CD4-positive, alpha-beta T cell treated with Interleukin-12 subunit alpha and Interleukin-12 subunit beta, for 1 hour (primary cell): ENCODE data around the gene ANAPC5.
"Not testable (repeated sequence)": the region's sequence is repeated elsewhere in the genome, so short reads cannot be mapped to it uniquely, and the experiment has no call there.

ENCODE experiments used
- DNase-seq: peaks from one replicate; pipeline ENCODE4 v3.0.0-alpha.2; 2020

Gene ANAPC5, protein sequence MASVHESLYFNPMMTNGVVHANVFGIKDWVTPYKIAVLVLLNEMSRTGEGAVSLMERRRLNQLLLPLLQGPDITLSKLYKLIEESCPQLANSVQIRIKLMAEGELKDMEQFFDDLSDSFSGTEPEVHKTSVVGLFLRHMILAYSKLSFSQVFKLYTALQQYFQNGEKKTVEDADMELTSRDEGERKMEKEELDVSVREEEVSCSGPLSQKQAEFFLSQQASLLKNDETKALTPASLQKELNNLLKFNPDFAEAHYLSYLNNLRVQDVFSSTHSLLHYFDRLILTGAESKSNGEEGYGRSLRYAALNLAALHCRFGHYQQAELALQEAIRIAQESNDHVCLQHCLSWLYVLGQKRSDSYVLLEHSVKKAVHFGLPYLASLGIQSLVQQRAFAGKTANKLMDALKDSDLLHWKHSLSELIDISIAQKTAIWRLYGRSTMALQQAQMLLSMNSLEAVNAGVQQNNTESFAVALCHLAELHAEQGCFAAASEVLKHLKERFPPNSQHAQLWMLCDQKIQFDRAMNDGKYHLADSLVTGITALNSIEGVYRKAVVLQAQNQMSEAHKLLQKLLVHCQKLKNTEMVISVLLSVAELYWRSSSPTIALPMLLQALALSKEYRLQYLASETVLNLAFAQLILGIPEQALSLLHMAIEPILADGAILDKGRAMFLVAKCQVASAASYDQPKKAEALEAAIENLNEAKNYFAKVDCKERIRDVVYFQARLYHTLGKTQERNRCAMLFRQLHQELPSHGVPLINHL

DNA sequence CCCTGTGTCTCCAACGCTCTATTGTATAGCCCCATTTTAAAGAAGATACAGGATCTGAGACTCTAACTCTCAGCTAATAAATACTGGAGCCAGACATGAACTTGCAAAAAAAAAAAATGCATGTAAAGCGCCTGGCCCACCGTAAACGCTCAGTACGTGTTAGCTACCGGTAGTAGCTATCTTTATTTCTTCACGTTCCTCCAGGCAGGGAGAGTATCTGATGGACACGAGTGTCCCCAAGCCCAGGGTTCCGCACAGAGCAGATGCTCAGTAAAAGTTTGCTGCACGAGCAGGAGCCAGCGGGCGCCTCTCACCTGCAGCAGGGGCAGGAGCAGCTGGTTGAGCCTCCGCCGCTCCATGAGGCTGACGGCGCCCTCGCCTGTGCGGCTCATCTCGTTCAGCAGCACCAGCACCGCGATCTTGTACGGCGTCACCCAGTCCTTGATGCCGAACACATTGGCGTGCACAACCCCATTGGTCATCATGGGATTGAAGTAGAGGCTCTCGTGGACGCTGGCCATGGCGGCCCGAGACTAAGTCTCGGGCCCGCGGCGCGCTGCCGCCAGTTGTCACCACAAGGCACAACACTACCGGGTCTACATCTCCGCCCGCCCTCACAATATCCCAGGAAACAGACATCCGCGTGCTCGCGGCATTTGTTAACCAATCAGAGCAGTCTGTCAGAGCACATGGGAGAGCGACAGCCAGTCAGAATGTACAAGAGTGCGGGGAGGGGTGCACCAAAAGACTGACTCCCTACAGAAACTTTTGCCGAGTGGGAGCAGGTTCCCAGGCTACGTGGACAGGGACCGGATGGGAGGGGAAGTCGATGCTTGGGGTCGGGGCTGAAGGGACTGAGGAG is at the start of gene ANAPC5:
TSS of gene ANAPC5 (minus strand) at position 592 of the 862 bp plus-strand sequence. CDS start at position 521, 71 bp downstream.
- DNase-seq: peak; percentile 94

DNA sequence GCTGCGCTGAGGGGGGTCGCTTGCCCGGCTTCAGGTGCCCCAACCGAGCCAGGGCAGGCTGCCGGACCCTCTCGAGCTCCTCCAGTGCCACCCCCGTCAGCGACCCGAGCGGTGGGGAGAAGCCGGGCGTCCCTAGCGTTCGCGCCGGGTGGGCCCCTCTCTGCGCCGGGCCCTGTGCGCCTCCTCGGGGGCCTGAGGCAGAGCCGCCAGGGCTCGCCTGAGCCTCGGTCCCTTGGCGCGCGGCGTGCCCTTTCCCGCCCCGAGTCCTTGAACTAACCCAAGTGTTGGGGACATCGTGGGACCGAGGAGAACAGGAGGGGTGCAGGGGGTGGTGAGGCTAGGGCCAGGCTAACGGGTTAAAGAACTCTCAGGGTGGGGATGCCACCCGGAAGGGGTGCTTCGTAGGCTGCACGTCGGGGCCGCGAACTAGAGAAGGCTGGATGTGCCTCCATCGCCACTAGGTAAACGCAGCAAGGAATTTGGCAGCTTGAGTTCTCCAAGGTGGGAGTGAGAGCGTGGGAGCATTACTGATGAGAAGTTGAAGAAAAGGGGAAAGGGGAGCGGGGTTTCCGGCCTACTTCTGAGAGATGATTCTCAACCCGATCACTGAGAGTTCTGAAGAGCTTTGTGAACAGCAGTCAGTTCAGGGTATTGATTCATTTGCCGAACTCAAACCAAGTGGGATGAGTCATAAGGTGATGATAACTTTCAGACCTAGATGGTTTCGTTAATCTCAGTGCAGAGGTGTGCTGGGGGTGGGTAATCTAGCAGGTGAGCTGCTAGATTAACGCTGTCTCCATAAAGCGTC is 48.3 kb upstream of the ANAPC5 start:
- DNase-seq: peak; percentile 66

DNA sequence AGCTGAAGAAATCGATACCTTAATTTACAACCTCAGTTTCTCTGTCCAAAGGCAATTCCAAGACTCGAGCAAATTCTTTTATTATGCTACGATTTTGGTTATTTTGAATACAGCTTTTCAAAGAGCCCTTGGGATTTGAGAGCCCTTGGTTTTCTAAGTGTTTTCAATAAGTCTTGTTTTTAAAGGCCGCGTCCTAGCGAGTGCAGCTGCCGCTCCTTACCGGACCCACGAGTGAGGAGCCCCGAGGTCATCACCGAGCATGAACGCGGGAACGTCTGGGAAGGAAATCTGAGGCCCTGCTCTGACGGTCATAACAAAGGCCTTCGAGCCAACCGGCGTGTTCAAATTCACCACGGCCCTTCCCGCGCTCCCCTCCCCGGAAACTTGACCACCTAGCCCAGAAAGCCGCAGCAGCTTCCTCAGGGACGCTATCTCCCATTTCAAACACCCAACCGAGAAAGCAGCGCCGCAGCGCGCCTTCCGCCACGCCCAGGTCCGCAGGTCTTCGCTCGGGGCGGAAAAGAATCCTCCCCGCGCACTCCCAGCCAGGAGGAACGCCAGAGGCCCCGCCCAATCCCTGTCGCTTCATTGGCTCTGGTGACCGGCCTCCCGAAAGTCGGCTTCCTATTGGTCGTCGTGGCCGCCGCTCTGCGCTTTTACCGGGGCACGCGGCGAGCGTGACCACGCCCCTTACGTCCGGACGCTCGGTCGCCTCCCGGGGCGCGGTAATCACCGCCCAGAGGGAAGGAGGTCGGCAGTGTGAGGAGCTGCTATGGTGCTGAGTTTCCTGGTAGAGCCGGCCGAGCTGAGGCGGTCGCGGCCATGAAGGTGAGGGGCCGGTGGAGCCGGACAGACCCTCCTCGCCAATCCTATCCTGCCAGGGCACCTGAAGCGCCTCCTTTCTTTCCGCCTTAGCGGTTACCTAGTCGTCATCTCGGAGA is 47.5 kb upstream of the ANAPC5 start, which contains the start of gene RNF34:
TSS of gene RNF34 (plus strand) at position 728 of the 941 bp plus-strand sequence. CDS start at position 823, 95 bp downstream.
- DNase-seq: peak; percentile 98

DNA sequence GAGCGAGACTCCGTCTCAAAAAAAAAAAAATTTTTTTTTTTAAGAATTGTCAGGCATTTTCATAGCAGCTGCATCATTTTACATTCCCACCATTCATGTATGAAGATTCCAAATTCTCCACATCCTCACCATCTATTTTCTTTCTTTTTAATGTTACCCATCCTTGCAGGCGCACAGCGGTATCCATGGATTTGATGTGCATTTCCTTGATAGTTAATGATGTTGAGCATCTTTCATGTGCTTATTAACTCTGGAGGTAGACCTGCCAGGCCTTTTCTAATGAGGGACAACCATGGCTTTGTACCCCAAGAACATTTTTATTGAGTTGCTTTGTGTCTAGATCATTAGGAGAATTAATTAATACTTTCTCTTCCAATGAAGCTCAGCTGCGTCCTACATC is 46.1 kb upstream of the ANAPC5 start:
- no peak for DNase-seq

DNA sequence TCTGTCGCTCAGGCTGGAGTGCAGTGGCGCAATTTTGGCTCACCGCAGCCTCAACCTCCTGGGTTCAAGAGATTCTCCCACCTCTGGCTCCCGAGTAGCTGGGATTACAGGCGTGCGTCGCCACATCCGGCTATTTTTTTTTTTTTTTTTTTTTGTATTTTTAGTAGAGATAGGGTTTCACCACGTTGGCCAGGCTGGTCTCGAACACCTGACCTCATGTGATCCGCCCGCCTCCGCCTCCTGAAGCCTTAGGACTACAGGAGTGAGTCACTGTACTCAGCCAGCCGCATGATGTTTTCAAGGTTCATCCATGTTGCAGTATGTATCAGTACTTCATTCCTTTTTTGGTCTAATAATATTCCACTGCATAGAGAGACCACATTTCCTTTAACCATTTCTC is 45.3 kb upstream of the ANAPC5 start:
- DNase-seq: no peak

DNA sequence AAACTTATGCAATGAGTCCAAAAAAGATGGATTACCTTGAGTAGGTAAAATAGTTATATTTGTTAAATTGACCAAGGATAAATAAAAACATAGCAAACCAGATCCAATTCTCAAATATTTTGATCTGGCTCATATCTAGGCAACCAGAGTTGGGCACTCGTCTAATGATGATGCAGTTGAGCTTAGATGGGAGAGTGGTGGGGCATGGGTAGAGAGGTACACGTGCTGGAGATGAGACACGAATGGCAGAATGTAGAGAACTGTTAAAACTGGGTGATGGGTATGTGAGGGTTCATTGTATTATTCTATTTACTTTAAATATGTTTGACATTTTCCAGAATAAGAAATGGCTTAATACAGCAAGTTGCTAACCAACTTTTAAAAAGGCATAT is 40.1 kb upstream of the ANAPC5 start:
- no peak for DNase-seq

DNA sequence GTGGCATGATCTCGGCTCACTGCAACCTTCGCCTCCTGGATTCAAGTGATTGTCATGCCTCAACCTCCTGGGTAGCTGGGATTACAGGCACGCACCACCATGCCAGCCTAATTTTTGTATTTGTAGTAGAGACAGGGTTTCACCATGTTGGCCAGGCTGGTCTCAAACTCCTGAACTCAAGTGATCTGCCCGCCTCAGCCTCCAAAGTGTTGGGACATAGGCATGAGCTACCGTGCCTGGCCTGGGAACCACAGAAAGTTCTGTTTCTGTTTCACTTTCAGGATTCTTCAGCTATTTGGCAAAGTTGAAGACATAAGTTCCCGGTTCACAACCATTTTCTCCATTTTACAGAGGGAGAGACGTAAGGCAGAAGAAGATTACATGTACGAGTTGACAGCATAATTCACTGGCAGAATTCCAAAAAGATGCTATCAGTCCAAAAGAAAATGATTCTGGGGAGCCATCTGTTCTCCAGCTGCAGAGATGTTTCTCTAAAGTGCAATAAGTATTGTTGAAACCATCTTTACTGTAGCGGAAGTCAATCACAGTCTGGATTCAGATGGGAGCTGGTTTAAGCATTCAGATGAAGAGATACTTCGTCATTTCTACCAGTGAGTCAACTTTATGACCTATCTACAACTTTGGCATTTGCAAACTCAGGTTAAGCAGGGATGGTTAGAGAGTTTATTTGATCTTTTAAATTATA is 39.6 kb upstream of the ANAPC5 start:
- peak; percentile 37 for DNase-seq

DNA sequence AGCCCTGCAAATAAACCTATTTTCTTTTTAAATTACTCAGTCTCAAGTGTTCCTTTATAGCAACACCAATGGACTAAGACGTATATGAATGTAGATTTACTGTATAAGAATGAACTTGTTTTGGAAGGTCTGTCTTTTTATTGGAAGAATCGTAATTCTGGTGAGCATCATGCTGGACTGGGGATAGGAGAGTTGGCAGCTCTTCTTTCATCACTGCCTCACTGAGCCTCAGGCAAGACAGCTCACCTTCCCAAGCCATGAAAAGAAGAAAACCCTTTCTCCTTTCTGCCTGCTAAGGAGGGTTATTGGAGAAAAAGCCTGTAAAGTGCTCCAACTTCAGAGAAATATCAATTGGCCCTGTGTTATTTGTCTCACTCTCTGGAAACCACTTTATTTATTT is 38.6 kb upstream of the ANAPC5 start:
- DNase-seq: no peak

DNA sequence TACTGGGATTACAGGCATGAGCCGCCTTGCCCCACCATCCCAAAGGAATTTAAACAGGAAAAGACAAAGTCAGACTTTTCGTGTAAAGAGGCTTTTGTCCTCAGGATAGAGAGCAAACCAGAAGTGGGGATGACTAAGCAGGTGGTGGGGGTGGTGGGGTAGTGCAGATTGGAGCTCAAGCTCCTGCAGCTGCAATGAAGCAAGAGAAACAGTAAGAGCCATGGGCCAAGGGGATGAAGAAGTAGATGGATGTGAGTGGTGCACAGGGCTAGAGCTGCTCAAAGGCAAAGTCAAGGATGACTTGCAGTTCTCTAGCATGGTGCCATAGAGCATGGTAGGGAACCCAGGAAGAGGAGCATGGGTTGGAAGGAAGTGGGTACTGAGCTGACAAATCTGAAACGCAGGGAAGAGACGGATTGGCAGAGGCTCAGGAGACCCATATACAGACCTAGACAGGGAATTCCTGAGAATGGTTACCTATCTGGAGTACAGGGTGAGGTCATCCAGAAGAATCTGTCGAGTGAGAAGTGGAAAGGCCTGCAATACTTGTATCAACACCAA is 36.3 kb upstream of the ANAPC5 start:
- no peak for DNase-seq

DNA sequence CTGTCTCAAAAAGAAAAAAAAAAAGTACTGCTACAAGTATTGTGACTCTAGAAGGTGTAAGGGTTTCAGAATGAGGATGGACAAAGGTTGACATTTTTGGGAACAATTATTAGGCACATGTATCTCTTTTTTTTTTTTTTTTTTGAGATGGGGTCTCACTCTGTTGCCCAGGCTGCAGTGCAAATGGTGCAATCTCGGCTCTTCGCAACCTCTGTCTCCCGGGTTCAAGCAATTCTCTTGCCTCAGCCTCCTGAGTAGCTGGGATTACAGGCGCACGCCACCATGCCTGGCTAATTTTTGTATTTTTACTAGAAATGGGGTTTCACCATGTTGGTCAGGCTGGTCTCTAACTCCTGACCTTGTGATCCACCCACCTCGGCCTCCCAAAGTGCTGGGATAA is 32.7 kb upstream of the ANAPC5 start:
- not testable (repeated sequence) for DNase-seq

DNA sequence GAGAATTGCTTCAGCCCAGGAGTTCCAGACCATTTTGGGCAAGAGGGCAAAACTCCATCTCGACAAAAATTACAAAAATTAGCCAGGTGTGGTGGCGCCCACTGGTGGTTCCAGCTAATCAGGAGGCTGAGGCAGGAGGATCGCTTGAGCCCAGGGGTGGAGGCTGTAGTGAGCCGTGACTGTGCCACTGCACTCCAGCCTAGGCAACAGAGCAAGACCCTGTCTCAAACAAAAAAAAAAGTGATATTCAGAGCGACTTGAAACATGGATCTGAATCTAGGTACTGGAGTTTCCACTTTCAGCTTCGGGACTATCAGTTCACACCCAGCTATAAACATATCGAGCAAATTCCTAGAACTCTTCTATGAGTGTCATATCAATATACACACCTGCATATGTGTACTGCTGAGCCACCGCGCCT is 31.4 kb upstream of the ANAPC5 start:
- no peak for DNase-seq

DNA sequence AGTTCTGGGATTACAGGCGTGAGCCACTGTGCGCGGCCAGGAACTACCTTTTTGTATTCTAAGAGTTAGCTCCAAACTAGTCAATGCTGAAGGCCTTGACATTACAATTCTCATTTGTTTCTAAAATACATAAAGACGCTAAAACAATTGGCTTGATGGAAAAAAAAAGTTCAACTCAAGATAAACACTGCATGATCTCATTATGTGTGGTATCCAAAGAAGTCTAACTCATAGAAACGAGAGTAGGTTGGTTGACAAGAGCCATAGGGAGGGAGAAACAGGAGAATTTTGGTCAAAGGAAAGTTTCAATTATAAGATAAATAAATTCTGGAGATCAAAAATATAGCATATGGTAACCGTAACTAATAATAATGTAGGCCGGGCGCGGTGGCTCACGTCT is 27.7 kb upstream of the ANAPC5 start:
- DNase-seq: no peak

DNA sequence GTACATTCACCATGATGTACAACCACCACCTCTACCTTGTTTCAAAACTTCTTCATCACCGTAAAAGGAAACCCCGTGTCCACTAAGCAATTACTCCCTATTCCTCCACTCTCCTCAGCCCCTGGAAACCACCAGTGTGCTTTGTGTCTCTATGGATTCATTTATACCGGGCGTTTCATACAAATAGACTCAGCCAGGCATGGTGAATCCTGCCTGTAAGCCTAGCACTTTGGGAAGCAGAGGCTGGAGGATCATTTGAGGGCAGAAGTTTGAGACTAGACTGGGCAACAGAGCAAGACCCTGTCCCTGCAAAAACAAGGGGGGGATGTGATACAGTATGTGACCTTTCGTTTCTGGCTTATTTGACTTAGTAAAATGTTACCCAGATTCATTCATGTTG is 26.5 kb upstream of the ANAPC5 start:
- DNase-seq: no peak

DNA sequence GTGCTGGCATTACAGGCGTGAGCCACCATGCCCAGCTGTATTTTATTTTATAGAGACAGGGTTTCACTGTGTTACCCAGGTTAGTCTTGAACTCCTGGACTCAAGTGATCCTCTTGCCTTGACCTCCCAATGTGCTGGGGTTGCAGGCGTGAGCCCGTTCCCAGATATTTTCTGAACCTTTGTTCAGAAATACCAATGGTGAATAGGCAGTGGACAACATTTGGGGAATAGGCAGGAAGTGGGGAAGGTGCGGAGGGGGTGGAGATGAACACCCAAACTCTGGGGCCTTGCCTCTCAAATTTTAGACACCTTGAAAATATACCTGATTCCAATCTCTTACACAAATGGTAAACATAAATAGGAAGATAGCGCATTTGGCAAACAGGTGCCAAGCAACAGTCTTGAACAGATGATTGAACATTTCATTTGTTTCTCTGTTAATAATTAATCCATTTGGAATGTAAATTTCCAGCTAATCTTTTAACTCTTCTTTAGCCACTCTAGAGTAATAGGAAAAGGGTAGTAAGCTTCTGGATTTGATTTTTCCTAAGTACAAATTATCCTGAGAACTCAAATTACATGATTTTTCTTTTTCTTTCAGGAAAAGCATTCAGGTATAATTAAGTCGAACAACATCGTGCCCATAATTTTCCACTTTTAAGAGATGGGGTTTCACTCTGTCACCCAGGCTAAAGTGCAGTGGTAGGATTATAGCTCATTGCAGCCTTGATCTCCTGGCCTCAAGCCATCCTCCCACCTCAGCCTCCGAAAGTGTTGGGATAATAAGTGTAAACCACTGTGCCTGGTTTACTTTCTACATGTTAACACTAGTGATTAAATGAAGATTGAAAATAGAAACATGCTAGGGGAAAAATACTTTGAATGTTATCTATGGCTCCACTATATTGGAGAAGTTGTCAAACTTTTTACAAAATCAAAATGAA is 24.8 kb upstream of the ANAPC5 start:
- DNase-seq: no peak

DNA sequence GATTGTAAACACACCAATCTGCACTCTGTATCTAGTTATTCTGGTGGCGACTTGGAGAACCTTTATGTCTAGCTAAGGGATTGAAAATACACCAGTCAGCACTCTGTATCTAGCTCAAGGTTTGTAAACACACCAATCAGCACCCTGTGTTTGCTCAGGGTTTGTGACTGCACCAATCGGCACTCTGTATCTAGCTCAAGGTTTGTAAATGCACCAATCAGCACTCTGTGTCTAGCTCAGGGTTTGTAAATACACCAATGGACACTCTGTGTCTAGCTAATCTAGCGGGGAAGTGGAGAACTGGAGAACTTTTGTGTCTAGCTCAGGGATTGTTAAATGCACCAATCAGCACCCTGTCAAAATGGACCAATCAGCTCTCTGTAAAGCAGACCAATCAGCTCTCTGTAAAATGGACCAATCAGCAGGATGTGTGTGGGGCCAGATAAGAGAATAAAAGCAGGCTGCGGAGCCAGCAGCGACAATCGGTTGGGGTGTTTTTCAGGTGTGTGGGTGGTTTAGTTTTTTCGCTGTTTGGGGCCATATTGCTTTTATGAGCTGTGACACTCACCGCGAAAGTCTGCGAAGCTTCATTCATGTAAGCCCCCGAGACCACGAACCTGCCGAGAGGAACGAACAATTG is 22.9 kb upstream of the ANAPC5 start:
- not testable (repeated sequence) for DNase-seq

DNA sequence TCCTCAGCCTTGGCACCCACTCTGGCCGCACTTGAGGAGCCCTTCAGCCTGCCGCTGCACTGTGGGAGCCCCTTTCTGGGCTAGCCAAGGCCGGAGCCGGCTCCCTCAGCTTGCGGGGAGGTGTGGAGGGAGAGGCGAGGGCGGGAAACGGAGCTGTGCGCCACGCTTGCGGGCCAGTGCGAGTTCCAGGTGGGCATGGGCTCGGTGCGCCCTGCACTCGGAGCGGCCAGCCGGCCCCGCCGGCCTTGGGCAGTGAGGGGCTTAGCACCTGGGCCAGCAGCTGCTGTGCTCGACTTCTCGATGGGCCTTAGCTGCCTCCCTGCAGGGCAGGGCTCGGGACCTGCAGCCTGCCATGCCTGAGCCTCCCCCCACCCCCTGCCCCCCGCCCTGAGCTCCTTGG is 22.1 kb upstream of the ANAPC5 start:
- DNase-seq: not testable (repeated sequence)

DNA sequence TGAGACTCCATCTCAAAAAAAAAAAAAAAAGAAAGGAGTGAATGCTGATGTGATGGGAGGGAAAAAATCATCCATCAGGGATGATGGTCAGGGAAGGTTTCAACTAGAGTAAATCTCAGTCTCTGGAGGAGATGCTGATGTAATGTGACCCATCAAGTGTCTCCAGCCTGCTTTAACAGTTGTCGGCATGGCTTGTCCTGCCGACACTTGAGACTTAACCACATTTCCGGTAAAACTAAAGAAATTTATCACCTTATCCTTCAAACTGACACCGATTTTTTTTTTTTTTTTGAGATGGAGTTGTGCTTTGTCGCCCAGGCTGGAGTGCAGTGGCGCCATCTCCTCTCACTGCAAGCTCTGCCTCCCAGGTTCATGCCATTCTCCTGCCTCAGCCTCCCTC is 21.5 kb upstream of the ANAPC5 start:
- DNase-seq: no peak

DNA sequence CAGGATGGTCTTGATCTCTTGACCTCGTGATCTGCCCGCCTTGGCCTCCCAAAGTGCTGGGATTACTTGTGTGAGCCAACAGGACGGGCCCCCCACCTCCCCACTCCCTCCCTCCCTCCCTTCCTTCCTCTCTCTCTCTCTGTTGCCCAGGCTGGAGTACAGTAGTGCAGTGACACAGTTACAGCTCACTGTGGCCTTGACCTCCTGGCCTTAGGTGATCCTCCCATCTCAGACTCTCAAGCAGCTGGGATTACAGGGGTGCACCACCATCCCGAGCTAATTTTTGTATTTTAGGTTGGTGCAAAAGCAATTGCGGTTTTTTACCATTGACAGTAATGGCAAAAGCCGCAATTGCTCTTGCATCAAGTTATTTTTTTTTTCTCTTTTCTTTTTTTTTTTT is 19.2 kb upstream of the ANAPC5 start:
- DNase-seq: no peak
